Ovary (tissue), 3 donors: ENCODE measurements around the gene BFSP2.

Experiments
- POLR2A ChIP-seq: fragments of 450-650 bp; IDR thresholded peaks from one replicate; pipeline ENCODE4 v1.6.1; 2017; ENCODE audit warnings: antibody characterized with exemption, mild to moderate bottlenecking, moderate library complexity
- TF ChIP-seq, protein P1 (sequence below), 3 donors: fragments of 450-650 bp in 2 of 3; fragments of 200-600 bp in 1 of 3; IDR thresholded peaks; one replicate each; pipeline versions ENCODE4 v1.5.1 to v1.8.0; 2016 to 2022; ENCODE audit warnings: antibody characterized with exemption in 3 of 3, mild to moderate bottlenecking in 1 of 3
- donor health status: DM: no; HTN: no; CAD: no.

DNA sequence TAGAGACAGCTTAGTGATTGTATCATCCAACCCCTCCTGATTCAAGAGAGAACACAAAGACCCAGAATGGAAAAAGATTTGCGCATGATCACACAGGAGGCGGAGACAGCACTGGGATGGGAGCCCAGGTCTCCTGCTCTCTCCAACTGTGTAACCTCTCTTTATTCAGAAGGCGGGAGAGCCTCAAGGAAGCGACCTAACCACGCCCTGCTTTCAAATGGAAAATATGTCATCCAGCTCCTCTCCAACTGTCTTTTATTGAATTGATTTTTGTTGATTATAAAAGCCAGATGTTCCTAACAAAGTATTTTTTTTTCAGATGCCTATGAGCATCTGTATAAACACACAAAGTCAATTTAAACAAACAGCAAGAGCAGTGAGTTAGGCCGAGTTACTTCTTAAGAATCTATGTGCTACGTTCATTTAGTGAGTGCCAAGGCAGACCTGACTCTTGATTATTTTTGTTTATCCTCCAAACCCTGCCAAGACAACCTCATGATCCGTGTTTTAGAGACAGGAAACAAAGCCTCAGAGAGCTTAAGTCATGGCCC is 74.5 kb downstream of the BFSP2 start:
- TF ChIP-seq, protein P1, sequence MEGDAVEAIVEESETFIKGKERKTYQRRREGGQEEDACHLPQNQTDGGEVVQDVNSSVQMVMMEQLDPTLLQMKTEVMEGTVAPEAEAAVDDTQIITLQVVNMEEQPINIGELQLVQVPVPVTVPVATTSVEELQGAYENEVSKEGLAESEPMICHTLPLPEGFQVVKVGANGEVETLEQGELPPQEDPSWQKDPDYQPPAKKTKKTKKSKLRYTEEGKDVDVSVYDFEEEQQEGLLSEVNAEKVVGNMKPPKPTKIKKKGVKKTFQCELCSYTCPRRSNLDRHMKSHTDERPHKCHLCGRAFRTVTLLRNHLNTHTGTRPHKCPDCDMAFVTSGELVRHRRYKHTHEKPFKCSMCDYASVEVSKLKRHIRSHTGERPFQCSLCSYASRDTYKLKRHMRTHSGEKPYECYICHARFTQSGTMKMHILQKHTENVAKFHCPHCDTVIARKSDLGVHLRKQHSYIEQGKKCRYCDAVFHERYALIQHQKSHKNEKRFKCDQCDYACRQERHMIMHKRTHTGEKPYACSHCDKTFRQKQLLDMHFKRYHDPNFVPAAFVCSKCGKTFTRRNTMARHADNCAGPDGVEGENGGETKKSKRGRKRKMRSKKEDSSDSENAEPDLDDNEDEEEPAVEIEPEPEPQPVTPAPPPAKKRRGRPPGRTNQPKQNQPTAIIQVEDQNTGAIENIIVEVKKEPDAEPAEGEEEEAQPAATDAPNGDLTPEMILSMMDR (IDR thresholded peaks at IDR 0.05): no peak
- TF ChIP-seq POLR2A: no peak
